T-helper 2 cell treated with Interferon-gamma antibody and Interleukin-4, amounts not matched to agents 5 μg/mL and 100 μg/mL, for 36 hours (primary cell): Measurements from ENCODE around the gene DUSP12.

ENCODE experiments used
- DNase-seq: peaks from one replicate; pipeline ENCODE4 v3.0.0; 2021; ENCODE audit warnings: low spot score
- H3K27ac Mint-ChIP-seq: one replicate; pipeline ENCODE4 v1.8.0; 2021; ENCODE audit warnings: mild to moderate bottlenecking, mixed read lengths
- H3K27me3 Mint-ChIP-seq: one replicate; pipeline ENCODE4 v1.8.0; 2021; ENCODE audit warnings: low read depth, mixed read lengths
- H3K36me3 Mint-ChIP-seq: one replicate; pipeline ENCODE4 v1.8.0; 2021; ENCODE audit warnings: low read depth, mixed read lengths
- H3K4me1 Mint-ChIP-seq: one replicate; pipeline ENCODE4 v1.8.0; 2021; ENCODE audit warnings: low read depth, mixed read lengths
- H3K4me3 Mint-ChIP-seq: one replicate; pipeline ENCODE4 v1.8.0; 2022; ENCODE audit warnings: mild to moderate bottlenecking, moderate library complexity, mixed read lengths
- H3K9me3 Mint-ChIP-seq: one replicate; pipeline ENCODE4 v1.8.0; 2021; ENCODE audit warnings: mixed read lengths

DUSP12 gene, protein sequence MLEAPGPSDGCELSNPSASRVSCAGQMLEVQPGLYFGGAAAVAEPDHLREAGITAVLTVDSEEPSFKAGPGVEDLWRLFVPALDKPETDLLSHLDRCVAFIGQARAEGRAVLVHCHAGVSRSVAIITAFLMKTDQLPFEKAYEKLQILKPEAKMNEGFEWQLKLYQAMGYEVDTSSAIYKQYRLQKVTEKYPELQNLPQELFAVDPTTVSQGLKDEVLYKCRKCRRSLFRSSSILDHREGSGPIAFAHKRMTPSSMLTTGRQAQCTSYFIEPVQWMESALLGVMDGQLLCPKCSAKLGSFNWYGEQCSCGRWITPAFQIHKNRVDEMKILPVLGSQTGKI

DNA sequence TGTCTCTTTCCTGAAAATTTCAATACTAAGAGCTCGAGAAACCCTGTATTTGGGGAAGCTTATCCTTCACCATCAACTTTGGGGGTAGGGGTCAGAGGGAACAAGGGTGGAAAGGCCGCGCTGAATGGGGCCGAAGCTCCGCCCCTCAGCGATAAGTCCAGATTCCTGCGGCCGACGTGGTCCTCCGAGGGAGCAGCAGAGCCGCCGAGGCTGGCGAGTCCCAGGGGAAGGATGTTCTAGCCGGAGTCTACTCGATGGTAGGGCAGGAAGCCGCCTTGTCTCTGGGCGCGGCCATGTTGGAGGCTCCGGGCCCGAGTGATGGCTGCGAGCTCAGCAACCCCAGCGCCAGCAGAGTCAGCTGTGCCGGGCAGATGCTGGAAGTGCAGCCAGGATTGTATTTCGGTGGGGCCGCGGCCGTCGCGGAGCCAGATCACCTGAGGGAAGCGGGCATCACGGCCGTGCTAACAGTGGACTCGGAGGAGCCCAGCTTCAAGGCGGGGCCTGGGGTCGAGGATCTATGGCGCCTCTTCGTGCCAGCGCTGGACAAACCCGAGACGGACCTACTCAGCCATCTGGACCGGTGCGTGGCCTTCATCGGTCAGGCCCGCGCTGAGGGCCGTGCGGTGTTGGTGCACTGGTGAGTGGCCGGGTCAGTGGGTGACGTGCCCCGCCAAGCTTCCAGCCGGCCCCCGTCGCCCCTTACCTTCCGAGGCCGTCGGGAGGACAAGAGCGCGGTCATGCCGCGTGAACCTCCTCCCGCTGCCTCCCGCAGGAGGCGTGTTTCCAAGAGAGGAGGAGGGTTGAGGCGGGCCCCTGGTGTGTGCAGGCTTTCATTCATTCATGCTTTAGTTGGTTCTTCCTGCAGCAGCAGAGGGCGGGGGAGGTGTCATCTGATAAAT, at the start of gene DUSP12:
TSS of gene DUSP12 (plus strand) at position 278 of the 899 bp plus-strand sequence. CDS start at position 294, 16 bp downstream.
- Mint-ChIP-seq H3K27ac (peak within 1 kb of the TSS; percentile 99), H3K9me3 (peaks cover 10% of the 10 kb centered on the region)

DNA sequence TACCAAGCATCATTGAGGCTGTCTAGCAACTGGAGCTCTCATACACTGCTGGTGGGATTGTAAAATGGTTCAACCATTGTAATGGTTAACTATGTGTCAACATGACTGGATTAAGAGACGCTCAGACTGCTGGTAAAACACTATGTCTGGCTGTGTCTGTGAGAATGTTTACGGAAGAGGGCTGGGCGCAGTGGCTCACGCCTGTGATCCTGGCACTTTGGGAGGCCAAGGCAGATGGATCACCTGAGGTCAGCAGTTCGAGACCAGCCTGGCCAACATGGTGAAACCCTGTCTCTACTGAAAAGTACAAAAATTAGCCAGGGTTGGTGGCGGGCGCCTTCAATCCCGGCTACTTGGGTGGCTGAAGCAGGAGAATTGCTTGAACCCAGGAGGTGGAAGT, 47.3 kb upstream of the DUSP12 start:
- no peak for DNase-seq
- Mint-ChIP-seq H3K36me3 (no peaks in the 10 kb centered on the region), H3K4me3 (no peak overlapping the region), H3K9me3 (no peaks in the 10 kb centered on the region), H3K27ac (no peak overlapping the region), H3K27me3 (peaks cover 35% of the 10 kb centered on the region), H3K4me1 (no peaks in the 10 kb centered on the region)

More for the DNA sequence above, at the start of gene DUSP12:
- peak within 1 kb of the TSS; percentile 98 for H3K4me3 Mint-ChIP-seq
- H3K4me1 Mint-ChIP-seq = peaks cover 44% of the 10 kb centered on the region
- H3K36me3 Mint-ChIP-seq = peaks cover 34% of the 10 kb centered on the region
- DNase-seq = peak; percentile 89
- H3K27me3 Mint-ChIP-seq = peaks cover 7% of the 10 kb centered on the region

DNA sequence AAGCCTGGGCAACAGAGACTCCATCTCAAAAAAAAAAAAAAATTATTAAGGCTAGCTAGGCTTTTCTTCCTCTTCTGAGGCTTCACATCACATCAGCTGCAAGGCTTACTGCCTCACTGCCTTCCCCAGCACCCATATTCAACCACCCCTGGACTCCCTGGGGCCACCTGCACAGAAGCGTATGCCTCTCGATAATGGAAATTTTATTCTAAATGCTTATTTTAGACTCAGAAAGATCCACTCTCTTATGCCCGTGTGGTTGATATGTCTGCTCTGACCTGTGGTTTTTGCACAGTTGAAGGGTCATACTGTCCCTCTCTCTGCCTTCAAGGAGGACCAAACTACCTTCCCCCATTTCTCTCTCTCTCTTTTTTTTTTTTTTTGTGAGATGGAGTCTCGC, 44.0 kb upstream of the DUSP12 start:
- Mint-ChIP-seq H3K9me3 (no peaks in the 10 kb centered on the region), H3K4me1 (no peaks in the 10 kb centered on the region), H3K27ac (no peak overlapping the region), H3K4me3 (no peak overlapping the region), H3K27me3 (peaks cover 19% of the 10 kb centered on the region), H3K36me3 (no peaks in the 10 kb centered on the region)
- no peak for DNase-seq

DNA sequence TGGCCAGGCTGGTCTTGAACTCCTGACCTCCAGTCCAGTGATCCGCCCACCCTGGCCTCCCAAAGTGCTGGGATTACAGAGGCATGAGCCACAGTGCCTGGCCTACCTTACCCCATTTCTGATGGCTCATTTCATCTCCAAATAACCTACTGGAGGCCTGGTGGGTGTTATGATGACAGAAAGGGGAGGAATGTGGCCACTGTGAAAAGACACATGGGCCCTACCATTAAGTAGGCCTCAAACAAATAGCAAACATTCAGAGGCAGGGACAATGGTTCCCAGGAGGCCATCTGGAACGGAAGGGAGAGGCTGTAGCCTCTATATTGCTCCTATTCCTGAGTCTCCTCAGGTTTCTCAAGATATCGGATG, 43.5 kb upstream of the DUSP12 start:
- Mint-ChIP-seq H3K27ac (no peak overlapping the region), H3K4me3 (no peak overlapping the region)

DNA sequence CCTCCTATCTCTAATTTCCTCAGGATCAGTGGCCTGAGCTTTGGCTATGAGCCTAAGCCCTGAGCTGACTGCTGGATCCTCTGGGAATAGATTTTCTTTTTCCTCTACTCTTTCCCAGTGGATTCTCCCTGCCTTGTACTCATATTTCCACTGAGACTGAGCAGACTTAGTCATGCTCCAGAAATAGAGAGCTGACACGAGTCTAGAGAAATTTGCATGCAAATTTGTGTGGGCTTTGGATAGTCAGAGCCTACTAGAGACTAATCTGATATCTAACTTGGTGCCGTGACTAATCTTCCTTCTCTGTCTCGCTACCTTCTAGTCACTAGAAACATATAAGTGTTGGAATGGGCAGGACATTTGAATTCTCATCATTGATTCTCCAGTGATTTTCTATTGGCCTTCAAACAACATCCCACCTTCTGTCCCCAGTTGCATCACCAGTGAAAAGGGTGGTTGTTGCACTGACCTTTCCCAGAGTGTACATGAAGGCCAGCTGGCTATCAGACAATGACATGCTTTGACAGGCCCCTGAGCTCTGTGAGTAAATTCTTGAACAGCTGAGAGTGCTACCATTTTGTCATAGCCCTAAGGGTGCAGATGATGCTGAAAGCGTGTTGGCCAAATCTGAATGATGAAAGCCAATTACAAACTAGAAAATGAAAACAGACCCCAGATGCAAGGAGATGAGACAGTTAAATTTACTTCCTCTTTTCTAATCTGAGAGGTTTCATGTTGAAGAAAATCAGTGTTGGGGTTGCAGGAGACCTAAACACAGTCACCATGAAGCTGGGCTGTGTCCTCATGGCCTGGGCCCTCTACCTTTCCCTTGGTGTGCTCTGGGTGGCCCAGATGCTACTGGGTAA, 42.9 kb upstream of the DUSP12 start, which contains the start of gene FCRLA:
TSS of gene FCRLA (plus strand) at position 748 of the 866 bp plus-strand sequence. CDS start at position 784, 36 bp downstream.
- no peak within 1 kb of the TSS for H3K27ac Mint-ChIP-seq
- H3K4me3 Mint-ChIP-seq = no peak within 1 kb of the TSS
- no peaks in the 10 kb centered on the region for H3K4me1 Mint-ChIP-seq
- H3K9me3 Mint-ChIP-seq = no peaks in the 10 kb centered on the region
- H3K27me3 Mint-ChIP-seq = peaks cover 17% of the 10 kb centered on the region
- no peak for DNase-seq
- H3K36me3 Mint-ChIP-seq = no peaks in the 10 kb centered on the region

More for the DNA sequence above, 43.5 kb upstream of the DUSP12 start:
- no peak for DNase-seq
- no peaks in the 10 kb centered on the region for H3K9me3 Mint-ChIP-seq
- no peaks in the 10 kb centered on the region for H3K36me3 Mint-ChIP-seq
- peaks cover 19% of the 10 kb centered on the region for H3K27me3 Mint-ChIP-seq
- H3K4me1 Mint-ChIP-seq = no peaks in the 10 kb centered on the region

DNA sequence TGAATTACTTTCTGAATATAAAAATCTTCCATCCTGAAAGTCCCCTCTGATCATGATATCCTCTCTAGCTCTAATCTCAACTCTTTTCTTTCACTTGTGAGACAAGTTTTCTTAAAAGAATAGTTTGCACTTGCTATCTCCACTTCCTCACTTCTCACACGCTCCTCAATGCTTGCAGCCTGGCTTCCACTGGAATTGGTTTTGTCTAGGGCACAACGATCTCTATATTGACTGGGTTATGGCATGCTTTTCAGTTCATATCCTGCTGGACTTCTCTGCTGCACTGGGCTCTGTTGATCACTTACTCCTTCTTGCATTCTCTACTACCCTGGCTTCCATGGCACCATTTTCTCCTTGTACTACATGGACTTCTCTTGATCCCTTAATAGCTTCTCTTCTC, 42.1 kb upstream of the DUSP12 start:
- H3K27ac Mint-ChIP-seq = no peak overlapping the region
- H3K27me3 Mint-ChIP-seq = peaks cover 17% of the 10 kb centered on the region

DNA sequence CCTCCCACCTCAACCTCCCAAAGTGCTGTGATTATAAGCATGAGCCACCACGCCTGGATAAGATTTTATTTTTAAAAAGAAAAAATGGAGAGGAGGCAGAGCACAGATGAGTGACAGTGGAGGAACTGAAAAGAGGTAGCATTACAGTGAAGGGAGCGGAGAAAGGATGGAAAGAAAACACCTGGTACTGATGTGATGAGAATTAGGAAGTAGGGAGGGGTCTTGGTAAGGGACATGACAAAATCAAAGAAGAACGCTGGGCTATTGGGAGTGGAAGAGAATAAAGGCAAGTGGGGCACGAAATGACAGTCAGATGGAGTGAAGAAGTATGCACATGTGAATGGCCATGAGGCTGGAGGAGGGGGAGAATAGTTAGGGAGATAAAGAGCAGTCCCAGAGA, 40.2 kb upstream of the DUSP12 start:
- Mint-ChIP-seq H3K27me3 (peaks cover 20% of the 10 kb centered on the region), H3K4me3 (no peak overlapping the region), H3K4me1 (no peaks in the 10 kb centered on the region)

More for the DNA sequence above, 42.1 kb upstream of the DUSP12 start:
- H3K36me3 Mint-ChIP-seq = no peaks in the 10 kb centered on the region
- no peak for DNase-seq
- no peaks in the 10 kb centered on the region for H3K4me1 Mint-ChIP-seq
- H3K4me3 Mint-ChIP-seq = no peak overlapping the region
- no peaks in the 10 kb centered on the region for H3K9me3 Mint-ChIP-seq

DNA sequence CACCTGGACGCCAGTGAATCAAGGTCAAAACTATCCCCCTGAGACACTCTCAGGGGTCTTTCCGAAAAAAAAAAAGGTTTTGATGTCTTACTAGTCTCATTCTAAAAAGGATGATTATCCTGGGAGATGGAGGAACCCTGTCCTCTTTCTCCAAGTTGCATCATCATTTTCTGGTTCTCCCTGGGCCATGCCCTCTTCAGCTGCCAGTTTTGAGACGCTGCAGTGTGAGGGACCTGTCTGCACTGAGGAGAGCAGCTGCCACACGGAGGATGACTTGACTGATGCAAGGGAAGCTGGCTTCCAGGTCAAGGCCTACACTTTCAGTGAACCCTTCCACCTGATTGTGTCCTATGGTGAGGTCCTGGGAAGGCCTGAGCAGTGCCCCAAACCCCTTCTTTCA, 39.0 kb upstream of the DUSP12 start:
- H3K36me3 Mint-ChIP-seq = no peaks in the 10 kb centered on the region
- no peak overlapping the region for H3K27ac Mint-ChIP-seq
- H3K4me3 Mint-ChIP-seq = no peak overlapping the region
- peaks cover 32% of the 10 kb centered on the region for H3K27me3 Mint-ChIP-seq
- no peaks in the 10 kb centered on the region for H3K4me1 Mint-ChIP-seq
- DNase-seq = no peak
- no peaks in the 10 kb centered on the region for H3K9me3 Mint-ChIP-seq

More for the DNA sequence above, 40.2 kb upstream of the DUSP12 start:
- no peak overlapping the region for H3K27ac Mint-ChIP-seq
- no peak for DNase-seq
- no peaks in the 10 kb centered on the region for H3K9me3 Mint-ChIP-seq
- H3K36me3 Mint-ChIP-seq = no peaks in the 10 kb centered on the region

DNA sequence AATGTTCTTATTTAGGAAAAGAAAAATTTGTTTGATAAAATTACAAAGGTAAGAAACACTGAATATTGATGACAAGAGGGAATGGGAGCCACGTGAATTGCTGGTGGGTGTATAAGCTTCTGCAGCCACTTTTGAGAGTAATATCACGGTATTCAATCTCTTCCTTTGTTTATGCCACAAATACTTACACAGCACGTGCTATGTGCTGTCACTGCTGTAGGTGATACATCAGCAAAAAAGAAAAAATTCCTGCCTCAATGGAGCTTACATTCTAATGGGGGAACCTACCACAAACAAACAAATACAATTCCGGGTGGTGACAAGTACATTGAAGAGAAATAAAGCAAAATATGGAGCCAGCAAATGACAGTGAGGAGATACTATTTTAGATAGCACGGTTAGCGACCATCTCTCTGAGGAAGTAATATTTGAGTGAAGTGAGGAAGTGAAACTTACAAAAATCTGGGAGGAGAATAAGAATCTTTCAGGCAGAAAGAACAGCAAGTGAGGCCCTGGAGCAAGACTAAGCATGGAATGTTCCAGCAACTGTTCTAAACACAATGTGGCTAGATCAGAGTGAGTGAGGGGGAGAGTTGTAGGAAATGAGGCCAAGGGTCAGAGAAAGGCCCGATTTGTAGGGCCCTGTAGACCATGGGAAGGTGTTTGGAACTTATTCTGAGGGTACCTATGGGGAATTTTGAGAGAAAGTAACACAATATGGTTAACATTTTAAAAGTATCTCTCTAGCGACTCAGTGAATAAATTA, 30.8 kb upstream of the DUSP12 start:
- Mint-ChIP-seq H3K9me3 (no peaks in the 10 kb centered on the region), H3K27ac (no peak overlapping the region), H3K4me3 (no peak overlapping the region), H3K36me3 (no peaks in the 10 kb centered on the region), H3K27me3 (peaks cover 64% of the 10 kb centered on the region), H3K4me1 (peaks cover 13% of the 10 kb centered on the region)
- no peak for DNase-seq

DNA sequence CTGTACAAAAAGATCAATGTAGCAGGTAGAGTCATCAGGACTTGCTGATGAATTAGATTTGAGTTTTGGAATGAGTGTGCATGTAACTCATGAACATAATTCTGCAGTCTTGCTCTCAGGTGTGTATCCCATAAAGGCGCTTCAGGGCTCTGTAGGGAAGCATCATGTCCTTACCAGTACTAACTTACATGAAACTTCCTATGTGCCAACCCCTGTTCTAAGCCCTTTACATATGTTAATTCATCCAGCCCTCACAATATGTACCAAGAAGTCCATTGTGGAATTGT, 30.3 kb upstream of the DUSP12 start:
- Mint-ChIP-seq H3K36me3 (no peaks in the 10 kb centered on the region), H3K27me3 (peaks cover 66% of the 10 kb centered on the region), H3K4me3 (no peak overlapping the region), H3K9me3 (no peaks in the 10 kb centered on the region), H3K4me1 (peaks cover 13% of the 10 kb centered on the region), H3K27ac (no peak overlapping the region)
- no peak for DNase-seq

DNA sequence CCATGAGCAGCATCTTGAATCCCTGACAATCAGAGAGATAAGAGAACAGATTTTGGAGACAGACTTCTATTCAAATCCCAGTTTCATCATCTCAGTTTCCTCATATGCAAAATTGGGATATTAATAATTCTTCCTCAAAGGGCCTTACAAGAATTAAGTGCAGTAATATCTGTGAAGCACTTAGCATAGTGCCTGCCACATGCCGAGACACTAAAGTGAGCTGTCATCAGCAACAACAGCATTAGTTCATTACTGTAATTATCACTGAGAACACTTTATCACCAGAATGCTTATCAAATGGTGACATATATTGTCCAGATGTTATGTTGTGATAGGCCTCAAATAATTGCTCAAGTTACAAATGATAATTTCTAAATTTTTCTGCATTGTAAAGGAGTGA, 29.2 kb upstream of the DUSP12 start:
- no peak overlapping the region for H3K27ac Mint-ChIP-seq
- peaks cover 67% of the 10 kb centered on the region for H3K27me3 Mint-ChIP-seq
- H3K4me1 Mint-ChIP-seq = peaks cover 16% of the 10 kb centered on the region
- no peak overlapping the region for H3K4me3 Mint-ChIP-seq
- no peaks in the 10 kb centered on the region for H3K9me3 Mint-ChIP-seq
- no peaks in the 10 kb centered on the region for H3K36me3 Mint-ChIP-seq
- no peak for DNase-seq

DNA sequence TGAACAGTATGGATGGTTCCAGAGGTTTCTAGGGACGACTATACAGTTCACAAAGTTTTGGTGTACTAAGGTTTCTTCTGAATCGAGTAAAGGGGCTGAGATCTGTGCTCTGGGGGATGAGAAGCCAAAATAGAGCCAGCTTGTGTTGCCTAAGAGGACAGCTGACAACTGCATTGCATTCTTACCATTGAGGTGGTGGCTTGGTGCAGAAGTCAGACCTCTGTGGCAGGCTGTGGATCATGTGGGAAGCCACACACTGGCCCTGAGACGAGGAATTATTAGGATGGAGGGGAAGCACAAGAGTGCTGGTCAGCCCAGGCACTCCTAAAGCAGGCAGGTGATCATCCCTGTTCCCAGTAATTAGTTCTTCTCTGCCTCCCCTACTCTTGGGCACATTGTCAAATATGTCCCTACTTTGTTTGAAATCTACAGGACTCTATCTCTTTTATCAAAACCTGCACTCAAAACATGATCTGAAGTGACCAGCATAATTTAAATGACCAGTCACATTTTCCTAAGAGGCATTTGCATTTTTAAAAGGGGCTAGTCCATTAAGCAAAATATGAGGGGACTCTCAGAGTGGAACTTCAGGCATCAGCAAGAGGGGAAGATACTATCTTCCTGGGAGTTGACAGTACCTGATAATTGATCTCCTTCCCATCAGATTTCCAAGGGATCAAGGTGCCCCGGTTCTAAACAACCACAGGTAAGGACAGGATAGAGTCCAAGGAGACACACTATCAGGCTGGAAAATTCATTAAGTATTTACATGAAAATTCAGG, 28.4 kb upstream of the DUSP12 start, which contains the start of gene FCRLB:
TSS of gene FCRLB (plus strand) at position 589 of the 782 bp plus-strand sequence. CDS start 1,129 bp downstream, outside the sequence.
- H3K27me3 Mint-ChIP-seq = peaks cover 66% of the 10 kb centered on the region
- no peaks in the 10 kb centered on the region for H3K36me3 Mint-ChIP-seq
- no peak within 1 kb of the TSS for H3K4me3 Mint-ChIP-seq
- no peak within 1 kb of the TSS for H3K27ac Mint-ChIP-seq
- H3K4me1 Mint-ChIP-seq = peaks cover 23% of the 10 kb centered on the region
- no peak for DNase-seq
- no peaks in the 10 kb centered on the region for H3K9me3 Mint-ChIP-seq
